Measurements from ENCODE around the gene GABRG3. TPM values are rescaled to one million over a fixed set of nuclear protein-coding genes. Genes with fewer than 3 reads are reported as not detected.

Gene GABRG3
- total RNA-seq, 1 experiment from 2014 or later, result not detected

- CTCF ChIA-PET, result no interaction called here
- no peaks in the 10 kb centered on the region for H3K4me1 Mint-ChIP-seq (ENCODE audit: low read depth, unreplicated experiment)
- BruUV-seq (replicated peaks), result no TSS peak
- H3K27ac Mint-ChIP-seq (ENCODE audit: unreplicated experiment), result no peak overlapping the region
- intact Hi-C loops (cut with micrococcal nuclease; ENCODE audit: unreplicated experiment), result no loop called here
- H3K4me3 Mint-ChIP-seq (ENCODE audit: low read depth, unreplicated experiment), result no peak overlapping the region
- no peaks in the 10 kb centered on the region for H3K36me3 Mint-ChIP-seq (ENCODE audit: insufficient read depth, unreplicated experiment)
- H3K9me3 Mint-ChIP-seq (ENCODE audit: low read depth, unreplicated experiment), result peaks cover 4% of the 10 kb centered on the region
- no peak for DNase-seq
- no peak for TF ChIP-seq CTCF (IDR thresholded peaks at IDR 0.05; ENCODE audit: unreplicated experiment)
- no peaks in the 10 kb centered on the region for H3K27me3 Mint-ChIP-seq (ENCODE audit: unreplicated experiment)
Observed at GRCh38 chr15:27336676-27337075, 365.7 kb downstream of the GABRG3 start.

GRCh38 chr15:27339138-27339537 lies 368.2 kb downstream of the GABRG3 start:
- intact Hi-C loops (cut with micrococcal nuclease; ENCODE audit: unreplicated experiment), result no loop called here
- CTCF ChIA-PET, result no interaction called here
- no peaks in the 10 kb centered on the region for H3K27me3 Mint-ChIP-seq (ENCODE audit: unreplicated experiment)
- no peaks in the 10 kb centered on the region for H3K36me3 Mint-ChIP-seq (ENCODE audit: insufficient read depth, unreplicated experiment)
- BruUV-seq (replicated peaks), result no TSS peak
- no peak overlapping the region for H3K4me3 Mint-ChIP-seq (ENCODE audit: low read depth, unreplicated experiment)
- no peaks in the 10 kb centered on the region for H3K4me1 Mint-ChIP-seq (ENCODE audit: low read depth, unreplicated experiment)
- no peak for DNase-seq
- H3K9me3 Mint-ChIP-seq (ENCODE audit: low read depth, unreplicated experiment), result peaks cover 4% of the 10 kb centered on the region
- H3K27ac Mint-ChIP-seq (ENCODE audit: unreplicated experiment), result no peak overlapping the region
- no peak for TF ChIP-seq CTCF (IDR thresholded peaks at IDR 0.05; ENCODE audit: unreplicated experiment)

- H3K9me3 Mint-ChIP-seq (ENCODE audit: low read depth, unreplicated experiment), result peaks cover 4% of the 10 kb centered on the region
- H3K27ac Mint-ChIP-seq (ENCODE audit: unreplicated experiment), result no peak overlapping the region
Observed at GRCh38 chr15:27341780-27342343, 370.9 kb downstream of the GABRG3 start.

GRCh38 chr15:27342991-27343390 lies 372.0 kb downstream of the GABRG3 start:
- DNase-seq, result no peak
- Mint-ChIP-seq H3K27me3 (ENCODE audit: unreplicated experiment) (no peaks in the 10 kb centered on the region), H3K27ac (ENCODE audit: unreplicated experiment) (no peak overlapping the region), H3K36me3 (ENCODE audit: insufficient read depth, unreplicated experiment) (no peaks in the 10 kb centered on the region), H3K4me3 (ENCODE audit: low read depth, unreplicated experiment) (no peak overlapping the region), H3K4me1 (ENCODE audit: low read depth, unreplicated experiment) (no peaks in the 10 kb centered on the region), H3K9me3 (ENCODE audit: low read depth, unreplicated experiment) (peaks cover 4% of the 10 kb centered on the region)
- BruUV-seq (replicated peaks), result no TSS peak
- TF ChIP-seq CTCF (IDR thresholded peaks at IDR 0.05; ENCODE audit: unreplicated experiment), result no peak
- CTCF ChIA-PET, result no interaction called here
- intact Hi-C loops (cut with micrococcal nuclease; ENCODE audit: unreplicated experiment), result no loop called here

More at GRCh38 chr15:27341780-27342343, 370.9 kb downstream of the GABRG3 start:
- TF ChIP-seq CTCF (IDR thresholded peaks at IDR 0.05; ENCODE audit: unreplicated experiment), result no peak
- CTCF ChIA-PET, result no interaction called here
- H3K4me3 Mint-ChIP-seq (ENCODE audit: low read depth, unreplicated experiment), result no peak overlapping the region
- H3K4me1 Mint-ChIP-seq (ENCODE audit: low read depth, unreplicated experiment), result no peaks in the 10 kb centered on the region
- H3K36me3 Mint-ChIP-seq (ENCODE audit: insufficient read depth, unreplicated experiment), result no peaks in the 10 kb centered on the region
- H3K27me3 Mint-ChIP-seq (ENCODE audit: unreplicated experiment), result no peaks in the 10 kb centered on the region
- intact Hi-C loops (cut with micrococcal nuclease; ENCODE audit: unreplicated experiment), result no loop called here
- BruUV-seq (replicated peaks), result no TSS peak
- no peak for DNase-seq

Data from Calu3 (cell line).